OCI-M1 (cell line): ENCODE results near the gene MED25.
A peak's percentile ranks its signal among the peaks of the same experiment; 100 is the strongest.

ENCODE experiments used
- DNase-seq: peaks from one replicate; lab custom pipeline; 2025; lab: John Stamatoyannopoulos, UW

MED25 gene

DNA sequence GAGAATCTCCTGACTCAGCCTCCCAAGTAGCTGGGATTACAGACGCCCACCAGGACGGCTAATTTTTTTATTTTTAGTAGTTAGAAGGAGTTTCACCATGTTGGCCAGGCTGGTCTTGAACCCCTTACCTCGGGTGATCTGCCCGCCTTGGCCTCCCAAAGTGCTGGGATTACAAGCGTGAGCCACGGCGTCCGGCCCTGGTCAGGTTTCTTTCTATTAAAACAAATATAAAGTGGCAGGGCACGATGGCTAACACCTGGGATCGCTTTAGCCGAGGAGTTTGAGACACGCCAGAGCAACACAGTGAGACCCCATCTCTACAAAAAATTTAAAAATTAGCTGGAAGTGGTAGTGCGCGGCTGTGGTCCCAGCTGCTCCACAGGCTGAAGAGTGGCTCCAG is 1.5 kb upstream of the MED25 start:
- DNase-seq = no peak

GRCh38 chr19:49818649-49819370 is 721 bp downstream of the MED25 start:
- DNase-seq = peak; percentile 60

DNA sequence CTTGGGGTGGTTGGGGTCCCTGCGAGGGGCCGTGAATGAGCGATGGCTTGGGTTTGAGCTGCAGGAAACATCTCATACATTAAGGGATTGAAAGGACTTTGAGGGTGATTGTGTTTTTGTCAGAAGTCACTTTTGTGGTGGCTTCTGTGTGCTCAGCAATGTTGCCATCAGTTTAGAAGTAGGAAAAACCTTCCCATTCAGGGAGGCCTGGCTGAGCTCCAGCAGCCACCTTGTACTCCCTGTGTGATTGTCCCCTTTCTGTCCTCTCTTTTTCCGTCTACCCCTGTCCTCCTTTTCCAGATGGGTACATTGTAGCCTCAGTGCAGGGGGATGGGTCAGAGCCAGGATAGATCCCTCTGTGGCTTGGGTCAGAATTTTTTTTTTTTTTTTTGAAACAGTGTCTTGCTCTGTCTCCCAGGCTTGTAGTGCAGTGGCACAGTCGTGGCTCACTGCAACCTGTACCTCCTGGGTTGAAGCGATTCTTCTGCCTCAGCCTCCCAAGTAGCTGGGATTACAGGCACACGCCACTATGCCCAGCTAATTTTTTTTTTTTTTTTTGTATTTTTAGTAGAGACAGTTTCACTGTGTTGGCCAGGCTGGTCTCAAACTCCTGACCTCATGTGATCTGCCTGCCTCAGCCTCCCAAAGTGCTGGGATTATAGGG is 1.5 kb downstream of the MED25 start:
- peak; percentile 34 for DNase-seq

- peak; percentile 93 for DNase-seq
These were observed 2.0 kb downstream of the MED25 start for GRCh38 chr19:49820125-49820524.

- no peak for DNase-seq
These were observed 5.4 kb downstream of the MED25 start for GRCh38 chr19:49823472-49823871.

GRCh38 chr19:49824662-49825061 is 6.6 kb downstream of the MED25 start:
- DNase-seq = no peak

- no peak for DNase-seq
These were observed 8.9 kb downstream of the MED25 start for GRCh38 chr19:49827034-49827433.

DNA sequence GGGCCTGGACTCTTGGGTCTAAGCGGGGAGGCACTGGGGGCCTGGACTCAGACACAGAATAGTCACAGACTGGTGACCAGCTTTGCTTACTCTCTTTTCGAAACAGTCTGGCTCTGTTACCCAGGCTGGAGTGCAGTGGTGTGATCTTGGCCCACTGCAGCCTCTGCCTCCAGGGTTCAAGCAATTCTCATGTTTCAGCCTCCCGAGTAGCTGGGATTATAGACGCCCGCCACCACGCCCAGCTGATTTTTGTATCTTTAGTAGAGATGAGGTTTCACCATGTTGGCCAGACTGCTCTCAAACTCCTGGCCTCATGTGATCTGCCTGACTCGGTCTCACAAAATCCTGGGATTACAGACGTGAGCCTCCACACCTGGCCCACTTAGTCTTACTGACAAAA is 11.1 kb downstream of the MED25 start:
- no peak for DNase-seq

DNA sequence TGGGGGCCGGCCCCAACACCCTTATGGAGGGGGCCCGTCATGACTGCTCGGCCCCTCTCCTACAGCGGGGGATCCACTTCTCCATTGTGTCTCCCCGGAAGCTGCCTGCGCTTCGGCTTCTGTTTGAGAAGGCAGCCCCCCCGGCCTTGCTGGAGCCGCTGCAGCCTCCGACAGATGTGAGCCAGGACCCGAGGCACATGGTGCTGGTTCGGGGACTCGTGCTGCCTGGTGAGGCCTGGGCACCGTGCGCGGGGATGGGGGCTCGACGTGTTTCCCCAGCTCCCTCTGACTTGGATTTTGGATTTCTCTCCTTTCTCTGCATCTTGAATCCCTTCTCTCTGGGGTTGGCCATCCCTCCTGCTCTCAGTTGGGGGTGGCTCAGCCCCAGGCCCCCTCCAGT is 11.6 kb downstream of the MED25 start:
- DNase-seq = no peak

- DNase-seq = no peak
These were observed 12.7 kb downstream of the MED25 start for GRCh38 chr19:49830766-49831165.

GRCh38 chr19:49831592-49831991 is 13.5 kb downstream of the MED25 start:
- no peak for DNase-seq

DNA sequence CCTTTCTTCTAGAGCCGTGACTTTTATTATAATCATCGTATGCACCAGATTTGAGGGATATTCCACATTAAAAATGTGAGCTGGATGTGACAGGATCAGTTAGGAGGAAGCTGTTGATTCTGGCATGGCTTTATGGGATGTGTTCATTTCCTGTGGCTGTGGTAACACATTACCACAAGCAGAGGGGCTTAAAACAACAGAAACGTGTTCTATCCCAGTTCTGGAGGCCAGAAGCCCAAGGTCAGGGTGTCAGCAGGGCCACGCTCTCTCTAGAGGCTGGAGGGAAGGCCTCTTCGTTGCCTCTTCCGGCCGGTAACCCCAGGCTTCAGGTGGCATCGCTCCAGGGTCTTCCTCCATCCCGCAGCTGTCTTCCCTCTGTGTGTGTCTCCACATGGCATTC is 14.5 kb downstream of the MED25 start:
- no peak for DNase-seq

- DNase-seq = no peak
These were observed 15.5 kb downstream of the MED25 start for GRCh38 chr19:49833599-49833998.

DNA sequence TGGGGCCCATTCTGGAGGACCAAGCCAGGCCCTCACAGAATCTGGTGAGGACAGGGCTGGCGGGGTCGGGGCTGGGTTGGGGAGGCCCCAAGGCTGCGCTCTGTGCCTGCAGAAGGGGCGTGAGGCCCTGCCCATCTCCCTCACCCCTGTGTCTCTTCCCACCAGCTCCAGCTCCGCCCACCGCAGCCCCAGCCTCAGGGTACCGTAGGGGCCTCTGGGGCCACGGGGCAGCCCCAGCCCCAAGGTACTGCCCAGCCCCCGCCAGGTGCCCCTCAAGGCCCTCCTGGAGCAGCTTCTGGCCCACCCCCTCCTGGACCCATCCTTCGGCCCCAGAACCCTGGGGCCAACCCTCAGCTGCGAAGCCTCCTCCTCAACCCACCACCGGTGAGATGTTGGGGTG is 17.5 kb downstream of the MED25 start:
- no peak for DNase-seq

GRCh38 chr19:49836176-49837008 is 18.3 kb downstream of the MED25 start:
- no peak for DNase-seq

GRCh38 chr19:49837009-49837310 is 18.9 kb downstream of the MED25 start:
- no peak for DNase-seq

DNA sequence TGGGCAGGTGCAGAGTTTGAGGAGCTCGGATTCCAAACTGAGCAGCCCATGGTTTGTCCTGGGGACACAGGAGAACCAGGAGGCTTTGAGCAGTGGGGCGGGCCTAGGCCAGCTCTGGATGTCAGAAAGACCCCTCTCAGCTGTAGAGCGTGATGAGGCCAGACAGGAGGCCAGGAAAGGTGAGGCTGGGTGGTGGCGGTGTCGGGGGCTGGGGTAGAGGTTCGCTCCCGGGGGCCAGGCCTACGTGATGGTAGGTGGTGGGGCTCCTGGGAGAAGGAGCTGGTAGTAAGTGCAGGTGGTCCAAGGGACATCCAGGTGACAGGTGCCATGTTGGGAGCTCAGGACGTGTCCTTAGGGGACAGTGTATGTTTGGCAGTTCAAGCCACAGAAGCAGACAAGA is 19.3 kb downstream of the MED25 start:
- no peak for DNase-seq

GRCh38 chr19:49838885-49839588 is 20.9 kb downstream of the MED25 start:
- no peak for DNase-seq

DNA sequence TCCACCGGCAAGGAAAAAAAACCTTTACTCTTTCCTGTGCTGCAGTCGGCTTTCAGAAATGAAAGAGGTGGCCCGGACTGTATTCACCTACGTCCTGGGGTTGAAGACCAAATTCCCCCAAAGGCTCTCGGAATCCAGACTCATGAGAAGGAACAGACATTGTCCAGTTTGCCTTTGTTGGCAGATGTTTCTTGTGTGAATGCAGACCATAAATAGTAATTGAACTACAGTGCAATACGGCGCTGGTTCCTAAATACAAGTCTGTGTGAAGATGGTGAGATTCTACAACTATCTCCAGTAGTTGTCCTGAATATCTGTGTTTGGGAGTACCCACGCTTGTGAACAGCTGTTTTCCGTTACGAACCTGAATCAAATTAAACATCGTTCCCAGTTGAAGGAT is 21.6 kb downstream of the MED25 start:
- no peak for DNase-seq

DNA sequence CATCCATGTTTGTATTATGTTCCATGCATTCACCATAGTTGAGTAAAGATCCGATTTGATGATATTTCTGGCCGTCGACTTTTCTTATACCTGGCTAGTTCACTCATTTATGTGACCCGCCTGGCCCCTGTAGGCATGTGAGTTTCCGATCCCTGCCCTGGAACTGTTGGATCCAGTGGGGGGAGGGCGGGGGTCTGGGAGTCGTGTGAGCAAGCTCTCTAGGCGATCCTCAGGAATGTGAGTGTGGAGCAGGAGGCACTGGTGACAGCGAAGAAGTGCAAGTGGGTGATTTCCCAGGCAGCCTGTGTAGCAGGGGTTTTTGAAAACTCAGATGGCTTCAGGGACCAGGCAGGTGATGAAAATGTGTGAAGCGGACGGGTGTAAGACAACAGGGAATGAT is 22.2 kb downstream of the MED25 start:
- DNase-seq = no peak

- no peak for DNase-seq
These were observed 22.7 kb downstream of the MED25 start for GRCh38 chr19:49840736-49841249.

GRCh38 chr19:49843265-49843664 is 25.2 kb downstream of the MED25 start:
- no peak for DNase-seq
